Neuronal stem cell (in vitro differentiated cells): Measurements from ENCODE around the gene METTL4.
A peak's percentile ranks its signal among the peaks of the same experiment; 100 is the strongest.

ENCODE experiments used
- DNase-seq: peaks from one replicate; pipeline ENCODE4 v3.0.0-alpha.2; 2013; ENCODE audit warnings: low spot score
- H2AFZ ChIP-seq: one replicate; pipeline ENCODE4 v1.6.1; 2013; ENCODE audit warnings: mild to moderate bottlenecking, low read length, inconsistent platforms
- H2AK5ac ChIP-seq: 2 replicates; pipeline ENCODE4 v1.6.1; 2013; ENCODE audit warnings: low read depth, mild to moderate bottlenecking, inconsistent platforms, low read length, moderate library complexity, mixed read lengths
- H2BK120ac ChIP-seq: 2 replicates; pipeline ENCODE4 v1.6.1; 2013; ENCODE audit warnings: low read depth, mild to moderate bottlenecking, inconsistent platforms, low read length, moderate library complexity, mixed read lengths
- H2BK12ac ChIP-seq: one replicate; pipeline ENCODE4 v1.6.1; 2013; ENCODE audit warnings: low read length, inconsistent platforms
- H2BK15ac ChIP-seq: 2 replicates; pipeline ENCODE4 v1.6.1; 2013; ENCODE audit warnings: mild to moderate bottlenecking, low read length, inconsistent platforms, mixed read lengths
- H2BK5ac ChIP-seq: one replicate; pipeline ENCODE4 v1.6.1; 2013; ENCODE audit warnings: inconsistent platforms, mild to moderate bottlenecking, low read length, moderate library complexity
- H3K14ac ChIP-seq: one replicate; pipeline ENCODE4 v1.6.1; 2013; ENCODE audit warnings: low read length, inconsistent platforms
- H3K18ac ChIP-seq: 2 replicates; pipeline ENCODE4 v1.6.1; 2013; ENCODE audit warnings: low read length, inconsistent platforms
- H3K23ac ChIP-seq: 2 replicates; pipeline ENCODE4 v1.6.1; 2013; ENCODE audit warnings: low read depth, mild to moderate bottlenecking, mixed read lengths, low read length, inconsistent platforms; ENCODE audit not compliant: poor library complexity
- H3K27ac ChIP-seq: replicated peaks from 3 replicates; pipeline ENCODE4 v1.5.1; 2013; ENCODE audit warnings: low read length, inconsistent platforms
- H3K27me3 ChIP-seq, 3 experiments: 2 replicates each; pipeline ENCODE4 v1.6.1; 2013; ENCODE audit warnings: low read length in 3 of 3, mild to moderate bottlenecking in 2 of 3, inconsistent platforms in 1 of 3, low read depth in 1 of 3, mixed read lengths in 1 of 3, moderate library complexity in 1 of 3; ENCODE audit not compliant: control insufficient read depth in 3 of 3, insufficient read depth in 3 of 3
- H3K36me3 ChIP-seq, 2 donors: replicated peaks in 1 of 2; 2 replicates each; pipeline ENCODE4 v1.6.1; 2013; ENCODE audit warnings: low read length in 2 of 2; ENCODE audit not compliant: control insufficient read depth in 2 of 2, insufficient read depth in 2 of 2
- H3K4ac ChIP-seq: 2 replicates; pipeline ENCODE4 v1.6.1; 2013; ENCODE audit warnings: inconsistent platforms, mild to moderate bottlenecking, low read length, moderate library complexity
- H3K4me1 ChIP-seq, 2 donors: 1 replicate in 1 of 2; 2 replicates in 1 of 2; pipeline ENCODE4 v1.6.1; 2013; ENCODE audit warnings: low read length in 2 of 2, low read depth in 1 of 2; ENCODE audit not compliant: control insufficient read depth in 2 of 2, insufficient read depth in 1 of 2
- H3K4me2 ChIP-seq: one replicate; pipeline ENCODE4 v1.6.1; 2013; ENCODE audit warnings: mild to moderate bottlenecking, low read length, inconsistent platforms; ENCODE audit not compliant: insufficient read depth, poor library complexity, severe bottlenecking
- H3K4me3 ChIP-seq, 2 donors: 2 replicates each; pipeline ENCODE4 v1.5.1; 2013; ENCODE audit warnings: low read length in 2 of 2, mild to moderate bottlenecking in 2 of 2, inconsistent platforms in 1 of 2, moderate library complexity in 1 of 2
- H3K79me1 ChIP-seq: one replicate; pipeline ENCODE4 v1.6.1; 2013; ENCODE audit warnings: low read depth, mild to moderate bottlenecking, inconsistent platforms, low read length, moderate library complexity
- H3K9ac ChIP-seq: one replicate; pipeline ENCODE4 v1.6.1; 2013; ENCODE audit warnings: mild to moderate bottlenecking, low read depth, low read length, inconsistent platforms; ENCODE audit not compliant: poor library complexity
- H3K9me3 ChIP-seq, 2 donors: replicated peaks in 1 of 2; 2 replicates each; pipeline versions ENCODE3 to v1.6.1; 2013; ENCODE audit warnings: low read length in 2 of 2, mild to moderate bottlenecking in 2 of 2, inconsistent platforms in 1 of 2, low read depth in 1 of 2, mixed read lengths in 1 of 2, moderate library complexity in 1 of 2; ENCODE audit not compliant: control insufficient read depth in 2 of 2, insufficient read depth in 1 of 2
- H4K8ac ChIP-seq: one replicate; pipeline ENCODE4 v1.6.1; 2013; ENCODE audit warnings: low read depth, mild to moderate bottlenecking, inconsistent platforms, low read length, moderate library complexity
- H4K91ac ChIP-seq: one replicate; pipeline ENCODE4 v1.6.1; 2013; ENCODE audit warnings: low read length, low read depth, mild to moderate bottlenecking, inconsistent platforms; ENCODE audit not compliant: poor library complexity
- WGBS, 2 donors: extraction: QIAGEN DNeasy Blood & Tissue Kit; methylation state at CpG; one replicate each; pipeline ENCODE4 v1.1.7; 2013; ENCODE audit warnings: missing lambda C conversion rate in 2 of 2, mixed read lengths in 1 of 2; ENCODE audit not compliant: insufficient read length in 2 of 2, insufficient replicate concordance in 1 of 2; ENCODE audit errors: extremely low coverage in 2 of 2; 5-methylcytosine and 5-hydroxymethylcytosine counted together

METTL4 gene

GRCh38 chr18:2564373-2564772, 6.9 kb downstream of the METTL4 start:
- Histone ChIP-seq H3K9ac (no peak overlapping the region), H3K9me3 (no peaks in the 10 kb centered on the region), H3K36me3 (peaks cover 2 to 55% of the 10 kb centered on the region in 2 donors), H4K8ac (no peak overlapping the region), H2AK5ac (no peak overlapping the region), H3K4me1 (no peaks in the 10 kb centered on the region), H3K79me1 (peaks cover 3% of the 10 kb centered on the region), H2BK5ac (no peak overlapping the region), H2BK120ac (no peak overlapping the region), H4K91ac (no peak overlapping the region), H3K4me2 (no peak overlapping the region), H3K27ac (no peak overlapping the region), H2BK15ac (no peak overlapping the region), H3K23ac (no peak overlapping the region), H2AFZ (no peak overlapping the region), H3K4ac (no peak overlapping the region), H3K14ac (no peak overlapping the region), H3K4me3 (no peak overlapping the region), H2BK12ac (no peak overlapping the region), H3K27me3 (no peaks in the 10 kb centered on the region), H3K18ac (no peak overlapping the region)
- no CpG with 5 or more reads among the region's 1 CpG for WGBS, 2 donors
- no peak for DNase-seq

- H2BK5ac ChIP-seq: no peak overlapping the region
- H4K8ac ChIP-seq: no peak overlapping the region
Observed at GRCh38 chr18:2559249-2559648, 12.1 kb downstream of the METTL4 start.

GRCh38 chr18:2557536-2557935, 13.8 kb downstream of the METTL4 start:
- Histone ChIP-seq H3K27me3 (no peaks in the 10 kb centered on the region), H2BK12ac (no peak overlapping the region), H2BK15ac (no peak overlapping the region), H3K36me3 (peaks cover 0 to 20% of the 10 kb centered on the region in 2 donors), H3K9me3 (no peaks in the 10 kb centered on the region), H2AK5ac (no peak overlapping the region), H3K4me3 (no peak overlapping the region), H2BK5ac (no peak overlapping the region), H2AFZ (no peak overlapping the region), H2BK120ac (no peak overlapping the region), H3K4me2 (no peak overlapping the region), H3K23ac (no peak overlapping the region), H3K14ac (no peak overlapping the region), H3K4me1 (peaks cover 0 to 6% of the 10 kb centered on the region in 2 donors), H3K79me1 (no peaks in the 10 kb centered on the region), H3K18ac (no peak overlapping the region), H3K4ac (no peak overlapping the region), H3K9ac (no peak overlapping the region), H4K8ac (no peak overlapping the region), H3K27ac (no peak overlapping the region), H4K91ac (no peak overlapping the region)
- no peak for DNase-seq
- no CpG with 5 or more reads among the region's 1 CpG for WGBS, 2 donors

More at GRCh38 chr18:2559249-2559648, 12.1 kb downstream of the METTL4 start:
- Histone ChIP-seq H3K36me3 (peaks cover 0 to 26% of the 10 kb centered on the region in 2 donors), H3K9me3 (no peaks in the 10 kb centered on the region), H3K4ac (no peak overlapping the region), H3K27ac (no peak overlapping the region), H2AFZ (no peak overlapping the region), H2BK15ac (no peak overlapping the region), H3K4me2 (no peak overlapping the region), H3K79me1 (no peaks in the 10 kb centered on the region), H3K14ac (no peak overlapping the region), H2BK12ac (no peak overlapping the region), H4K91ac (no peak overlapping the region), H3K18ac (no peak overlapping the region), H3K23ac (no peak overlapping the region), H3K4me3 (no peak overlapping the region), H3K9ac (no peak overlapping the region), H3K27me3 (no peaks in the 10 kb centered on the region), H2AK5ac (no peak overlapping the region), H3K4me1 (peaks cover 0 to 6% of the 10 kb centered on the region in 2 donors), H2BK120ac (no peak overlapping the region)
- WGBS, 2 donors: no CpG with 5 or more reads among the region's 1 CpG
- DNase-seq: no peak

GRCh38 chr18:2555895-2556294, 15.4 kb downstream of the METTL4 start:
- H3K4me1 ChIP-seq: peaks cover 0 to 6% of the 10 kb centered on the region in 2 donors
- no peaks in the 10 kb centered on the region for H3K27me3 ChIP-seq
- no peak overlapping the region for H3K27ac ChIP-seq
- no peak overlapping the region for H2AFZ ChIP-seq
- peaks cover 0 to 18% of the 10 kb centered on the region in 2 donors for H3K36me3 ChIP-seq
- H2BK5ac ChIP-seq: no peak overlapping the region
- no peak for DNase-seq
- no peaks in the 10 kb centered on the region for H3K79me1 ChIP-seq
- no peak overlapping the region for H3K4ac ChIP-seq
- H3K4me3 ChIP-seq: no peak overlapping the region
- H3K23ac ChIP-seq: peak overlapping the region; percentile 52
- no peak overlapping the region for H2BK120ac ChIP-seq
- no peak overlapping the region for H3K4me2 ChIP-seq
- no peak overlapping the region for H4K91ac ChIP-seq
- no peak overlapping the region for H2BK15ac ChIP-seq
- no peak overlapping the region for H2BK12ac ChIP-seq
- H3K9ac ChIP-seq: no peak overlapping the region
- WGBS, 2 donors: no CpG with 5 or more reads among the region's 4 CpGs
- H3K18ac ChIP-seq: no peak overlapping the region
- H2AK5ac ChIP-seq: no peak overlapping the region
- H4K8ac ChIP-seq: no peak overlapping the region
- H3K14ac ChIP-seq: no peak overlapping the region
- H3K9me3 ChIP-seq: no peaks in the 10 kb centered on the region
